ENCODE results near the gene DUSP3. TPM values are rescaled to one million over a fixed set of nuclear protein-coding genes. Genes with fewer than 3 reads are reported as not detected.
A peak's percentile ranks its signal among the peaks of the same experiment; 100 is the strongest.

DUSP3 gene
- total and polyA plus RNA-seq, 2 donors (not counting 1 experiment from before 2014, with no cell fraction given) = 8.9 to 18.2 TPM

- POLR2A ChIA-PET = no interaction called here
- WGBS (ENCODE audit: insufficient coverage) = 18% methylated on average over 6 of the region's 7 CpGs
Measured at GRCh38 chr17:43780135-43780534, 1.4 kb upstream of the DUSP3 start, which contains the start of gene CFAP97D1. Gene CFAP97D1 (plus strand): TSS chr17:43780435. CDS start chr17:43780463, 28 bp downstream.

More at GRCh38 chr17:43780135-43780534, 1.4 kb upstream of the DUSP3 start, which contains the start of gene CFAP97D1:
- Mint-ChIP-seq H3K27ac (peak within 1 kb of the TSS; percentile 72), H3K4me1 (peaks cover 9% of the 10 kb centered on the region), H3K9me3 (ENCODE audit: insufficient read depth) (no peaks in the 10 kb centered on the region), H3K27me3 (peaks cover 43% of the 10 kb centered on the region), H3K4me3 (peak within 1 kb of the TSS; percentile 81)
- peak within 1 kb of the TSS in 1 of 2 donors; percentile 46 for H3K27ac ChIP-seq (ENCODE audit: low read length in 2 of 2)
- H3K4me1 ChIP-seq (ENCODE audit: control insufficient read depth in 2 of 2, insufficient read depth in 2 of 2, low read length in 2 of 2) = peaks cover 6 to 14% of the 10 kb centered on the region in 2 donors
- peak within 1 kb of the TSS; percentile 91 for H3K4me2 ChIP-seq (replicated peaks; ENCODE audit: low read depth, low read length, poor library complexity, severe bottlenecking)
- CTCF ChIA-PET = no interaction called here
- peak within 1 kb of the TSS; percentile 87 for H2AFZ ChIP-seq (ENCODE audit: insufficient read depth, low read depth, low read length, poor library complexity, severe bottlenecking)
- ATAC-seq (ENCODE audit: low read depth) = no peak
- peak within 1 kb of the TSS; percentile 94 for H3K9ac ChIP-seq (ENCODE audit: low read length)
- no peak for DNase-seq
- TF ChIP-seq EZH2 (IDR thresholded peaks at IDR 0.05; ENCODE audit: borderline replicate concordance, insufficient read depth, low read depth, low read length, poor library complexity, severe bottlenecking) (no peak), CTCF (IDR thresholded peaks at IDR 0.05) (no peak)
- intact Hi-C loops (cut with micrococcal nuclease) = no loop called here
- peak within 1 kb of the TSS; percentile 26 to 83 (median 80) for H3K4me3 ChIP-seq (ENCODE audit: control extremely low read depth in 1 of 5, extremely low read depth in 1 of 5, insufficient read depth in 1 of 5, low read depth in 2 of 5, low read length in 4 of 5)
- H3K79me2 ChIP-seq (ENCODE audit: control insufficient read depth, insufficient read depth, low read length) = peaks cover 3% of the 10 kb centered on the region
- no peaks in the 10 kb centered on the region for H3K36me3 ChIP-seq (replicated peaks in 1 of 2; ENCODE audit: control extremely low read depth in 1 of 2, control insufficient read depth in 1 of 2, extremely low read depth in 1 of 2, insufficient read depth in 2 of 2, low read length in 1 of 2)
- no peaks in the 10 kb centered on the region for H3K9me3 ChIP-seq (ENCODE audit: control extremely low read depth in 1 of 3, control insufficient read depth in 2 of 3, insufficient read depth in 1 of 3, low read length in 2 of 3)
- peaks cover 0 to 33% (median 12%) of the 10 kb centered on the region in 4 experiments for H3K27me3 ChIP-seq (replicated peaks in 1 of 4; ENCODE audit: control extremely low read depth in 1 of 4, control insufficient read depth in 3 of 4, insufficient read depth in 4 of 4, low read length in 3 of 4)
- no peaks in the 10 kb centered on the region for H4K20me1 ChIP-seq (ENCODE audit: control insufficient read depth, insufficient read depth, low read length, poor library complexity, severe bottlenecking)
